ENCODE data around the gene MAP7.
"Not testable (repeated sequence)": the region's sequence is repeated elsewhere in the genome, so short reads cannot be mapped to it uniquely, and the experiment has no call there.

Gene MAP7

DNA sequence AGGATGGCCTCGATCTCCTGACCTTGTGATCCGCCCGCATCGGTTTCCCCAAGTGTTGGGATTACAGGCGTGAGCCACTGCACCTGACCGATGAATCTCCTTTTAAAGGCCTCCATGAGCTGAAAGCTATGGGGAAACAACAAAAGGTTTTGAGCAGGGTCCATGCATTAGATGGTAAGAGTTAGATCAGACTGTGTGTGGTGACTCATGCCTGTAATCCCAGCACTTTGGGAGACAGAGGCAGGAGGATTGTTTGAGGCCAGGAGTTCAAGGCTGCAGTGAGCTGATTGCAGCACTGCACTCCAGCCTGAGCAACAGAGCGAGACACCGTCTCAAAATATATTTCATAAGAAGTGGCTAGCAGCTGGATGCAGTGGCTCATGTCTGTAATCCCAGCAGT lies 219.6 kb downstream of the MAP7 start:
- no peak for DNase-seq

- DNase-seq, result no peak
These were observed 224.1 kb downstream of the MAP7 start for GRCh38 chr6:136326038-136326553.

- DNase-seq, result no peak
These were observed 225.4 kb downstream of the MAP7 start for GRCh38 chr6:136324686-136325380.

DNA sequence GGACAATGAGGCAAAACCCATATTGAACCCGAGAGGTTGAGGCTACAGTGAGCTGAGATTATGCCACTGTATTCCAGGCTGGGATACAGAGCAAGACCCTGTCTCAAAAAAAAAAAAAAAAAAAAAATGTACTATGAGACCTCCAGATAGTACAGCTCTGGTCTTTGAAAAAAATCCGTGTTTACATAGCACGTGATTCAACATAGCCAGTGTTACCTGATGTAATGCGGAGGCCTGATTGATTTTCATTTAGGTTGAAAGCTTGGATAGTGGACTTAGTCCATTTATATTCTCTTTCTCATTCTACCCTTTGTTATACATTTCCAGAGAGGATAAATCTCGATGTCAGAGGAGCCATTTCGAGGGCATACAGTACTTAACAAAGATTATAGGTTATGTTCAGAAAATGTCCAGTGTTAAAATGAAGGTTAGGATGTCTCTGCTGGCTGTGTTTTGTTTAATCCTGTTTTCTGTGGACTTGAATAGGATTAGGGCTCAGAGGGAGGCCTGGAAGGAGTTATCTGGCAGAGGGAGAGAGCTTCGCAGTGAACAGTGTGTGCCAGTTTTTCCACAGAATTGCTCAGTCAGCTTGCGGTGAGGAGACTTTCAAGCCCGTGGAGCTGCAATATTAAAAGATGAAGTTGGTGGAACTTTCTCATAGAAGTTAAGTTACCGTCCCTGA lies 226.7 kb downstream of the MAP7 start:
- no peak for DNase-seq

- DNase-seq, result no peak
These were observed 230.5 kb downstream of the MAP7 start for GRCh38 chr6:136319732-136320131.

DNA sequence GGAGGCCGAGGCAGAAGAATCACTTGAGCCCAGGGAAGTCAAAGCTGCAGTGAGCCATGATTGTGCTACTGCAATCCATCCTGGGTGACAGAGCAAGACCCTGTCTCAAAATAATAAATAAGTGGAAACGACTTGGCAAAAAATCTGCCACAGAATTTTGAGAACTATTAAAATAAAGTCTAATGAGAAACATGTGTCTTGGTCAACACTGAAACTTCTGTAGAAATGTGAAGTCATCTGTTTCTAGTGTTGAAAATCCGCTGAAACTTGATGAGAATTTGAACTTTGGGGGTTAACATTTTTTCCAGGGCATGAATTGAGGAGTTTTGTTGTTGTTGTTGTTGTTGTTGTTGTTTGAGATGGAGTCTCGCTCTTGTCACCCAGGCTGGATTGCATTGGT lies 231.5 kb downstream of the MAP7 start:
- no peak for DNase-seq

DNA sequence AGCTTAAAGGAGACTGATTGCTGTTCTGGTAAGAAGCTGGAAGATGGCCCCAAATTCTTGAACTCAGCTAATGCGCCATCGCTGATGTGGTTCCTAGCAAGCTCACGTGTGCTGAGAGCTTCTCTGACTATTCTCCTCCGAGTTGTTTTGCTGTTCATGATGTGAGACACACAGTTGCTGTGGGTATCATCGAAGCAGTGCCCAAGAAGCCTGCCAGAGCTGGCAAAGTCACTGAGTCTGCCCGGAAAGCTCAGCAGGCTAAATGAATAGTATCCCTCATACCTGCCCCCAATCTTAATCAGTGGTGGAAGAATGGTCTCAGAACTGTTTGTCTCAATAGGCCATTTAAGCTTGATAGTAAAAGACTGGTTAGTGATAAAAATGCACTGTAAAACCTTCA lies 232.3 kb downstream of the MAP7 start:
- no peak for DNase-seq

- peak; percentile 68 for DNase-seq
These were observed 233.1 kb downstream of the MAP7 start for GRCh38 chr6:136317021-136317694.

- DNase-seq, result no peak
These were observed 234.6 kb downstream of the MAP7 start for GRCh38 chr6:136315594-136315993.

DNA sequence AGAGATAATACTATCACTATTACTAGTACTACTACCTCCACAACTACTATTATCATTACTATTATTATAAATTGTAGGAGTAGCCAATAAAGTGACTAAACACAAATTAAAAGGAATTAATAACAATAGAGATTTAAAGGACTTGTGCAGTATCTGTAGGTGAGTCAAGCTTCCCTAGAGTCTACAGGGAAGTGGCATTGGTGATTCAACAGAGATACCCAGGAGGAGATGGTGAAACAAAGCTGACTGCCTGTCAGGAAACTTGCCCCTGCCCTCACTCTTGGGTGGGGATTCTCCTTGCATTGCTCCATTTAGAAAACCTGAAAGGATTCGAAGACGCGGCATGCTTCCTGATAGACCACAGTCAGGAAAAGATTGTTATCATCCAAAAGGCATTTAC lies 237.2 kb downstream of the MAP7 start:
- DNase-seq, result no peak

- DNase-seq, result no peak
These were observed 240.4 kb downstream of the MAP7 start for GRCh38 chr6:136309729-136310311.

GRCh38 chr6:136309171-136309570 lies 241.1 kb downstream of the MAP7 start:
- no peak for DNase-seq

DNA sequence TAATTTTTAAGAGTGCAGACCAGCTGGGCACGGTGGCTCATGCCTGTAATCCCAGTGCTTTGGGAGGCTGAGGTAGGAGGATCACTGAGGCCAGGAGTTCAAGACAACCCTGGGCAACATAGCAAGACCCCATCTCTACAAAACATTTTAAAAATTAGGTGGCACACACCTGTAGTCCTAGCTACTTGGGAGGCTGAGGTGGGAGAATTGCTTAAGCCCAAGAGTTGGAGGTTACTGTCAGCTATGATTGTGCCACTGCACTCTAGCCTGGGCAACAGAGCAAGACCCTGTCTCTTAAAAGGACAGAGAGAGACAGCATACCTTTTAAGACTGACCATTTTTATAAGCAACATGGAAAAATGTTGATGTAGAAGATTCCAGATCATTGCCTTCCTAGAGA lies 241.8 kb downstream of the MAP7 start:
- DNase-seq, result not testable (repeated sequence)

- no peak for DNase-seq
These were observed 242.9 kb downstream of the MAP7 start for GRCh38 chr6:136307351-136307750.

GRCh38 chr6:136306466-136306865 lies 243.8 kb downstream of the MAP7 start:
- DNase-seq, result no peak

DNA sequence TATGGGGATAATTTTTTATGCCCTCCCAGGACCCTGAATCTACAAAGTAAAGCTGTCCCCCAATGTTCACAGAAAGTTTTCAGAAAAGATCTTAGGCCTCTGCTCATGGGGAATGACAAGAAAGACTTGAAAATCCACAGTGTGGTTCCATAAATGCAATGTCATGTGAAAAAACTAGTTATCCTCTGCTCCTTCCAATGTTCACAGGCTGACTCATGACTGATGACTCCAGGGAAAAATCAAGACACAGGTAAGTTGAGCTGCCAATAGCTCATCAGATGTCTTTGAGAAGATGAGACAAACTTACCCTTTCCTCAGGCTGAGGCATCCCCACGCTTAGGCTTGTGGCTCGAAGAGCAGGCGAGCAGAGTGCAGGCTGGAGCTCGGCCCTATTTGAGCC lies 245.8 kb downstream of the MAP7 start:
- DNase-seq, result no peak

DNA sequence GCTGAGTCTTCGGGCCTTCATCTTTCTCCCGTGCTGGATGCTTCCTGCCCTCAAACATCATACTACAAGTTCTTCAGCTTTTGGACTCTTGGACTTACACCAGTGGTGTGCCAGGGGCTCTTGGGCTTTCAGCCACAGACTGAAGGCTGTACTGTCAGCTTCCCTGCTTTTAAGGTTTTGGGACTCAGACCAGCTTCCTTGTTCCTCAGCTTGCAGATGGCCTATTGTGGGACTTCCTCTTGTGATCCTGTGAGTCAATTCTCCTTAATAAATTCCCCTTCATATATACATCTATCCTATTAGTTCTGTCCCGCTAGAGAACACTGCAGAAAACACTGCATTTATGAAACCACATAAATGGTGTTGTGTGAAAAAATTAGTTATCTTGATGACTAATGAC lies 246.7 kb downstream of the MAP7 start:
- no peak for DNase-seq

- DNase-seq, result no peak
These were observed 255.6 kb downstream of the MAP7 start for GRCh38 chr6:136294621-136295020.

Measured in stimulated activated CD4-positive, alpha-beta T cell treated with anti-CD3 and anti-CD28 coated beads, Interleukin-4, amount 100 ng/mL, for 24 hours (primary cell).